ENCODE measurements around the gene MTREX.

DNA sequence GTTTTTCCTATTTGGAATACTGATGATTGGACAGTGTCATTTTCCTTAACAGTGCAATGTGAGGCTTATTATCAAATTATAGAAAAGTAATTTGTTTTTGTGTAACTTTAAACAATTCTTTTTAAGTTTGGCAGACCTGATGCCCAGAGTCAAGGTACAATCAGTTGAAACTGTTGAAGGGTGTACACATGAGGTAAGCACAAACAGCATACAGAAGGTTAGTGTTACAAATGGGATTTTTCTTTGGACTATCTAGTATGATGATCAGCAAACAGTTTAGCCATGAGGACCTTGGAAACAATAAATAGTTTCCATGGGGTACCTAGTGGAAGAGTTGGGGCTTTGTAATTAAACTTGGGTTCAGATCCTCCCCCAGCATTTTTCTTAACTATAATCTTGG lies 16.2 kb downstream of the MTREX start:
- TF ChIP-seq, protein P1, sequence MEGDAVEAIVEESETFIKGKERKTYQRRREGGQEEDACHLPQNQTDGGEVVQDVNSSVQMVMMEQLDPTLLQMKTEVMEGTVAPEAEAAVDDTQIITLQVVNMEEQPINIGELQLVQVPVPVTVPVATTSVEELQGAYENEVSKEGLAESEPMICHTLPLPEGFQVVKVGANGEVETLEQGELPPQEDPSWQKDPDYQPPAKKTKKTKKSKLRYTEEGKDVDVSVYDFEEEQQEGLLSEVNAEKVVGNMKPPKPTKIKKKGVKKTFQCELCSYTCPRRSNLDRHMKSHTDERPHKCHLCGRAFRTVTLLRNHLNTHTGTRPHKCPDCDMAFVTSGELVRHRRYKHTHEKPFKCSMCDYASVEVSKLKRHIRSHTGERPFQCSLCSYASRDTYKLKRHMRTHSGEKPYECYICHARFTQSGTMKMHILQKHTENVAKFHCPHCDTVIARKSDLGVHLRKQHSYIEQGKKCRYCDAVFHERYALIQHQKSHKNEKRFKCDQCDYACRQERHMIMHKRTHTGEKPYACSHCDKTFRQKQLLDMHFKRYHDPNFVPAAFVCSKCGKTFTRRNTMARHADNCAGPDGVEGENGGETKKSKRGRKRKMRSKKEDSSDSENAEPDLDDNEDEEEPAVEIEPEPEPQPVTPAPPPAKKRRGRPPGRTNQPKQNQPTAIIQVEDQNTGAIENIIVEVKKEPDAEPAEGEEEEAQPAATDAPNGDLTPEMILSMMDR (IDR thresholded peaks at IDR 0.05), result no peak
- TF ChIP-seq POLR2AphosphoS5 (IDR thresholded peaks at IDR 0.05) (no peak), POLR2A (IDR thresholded peaks at IDR 0.05) (no peak), EP300 (IDR thresholded peaks at IDR 0.05) (no peak)
